ENCODE measurements around the gene SCYGR6. TPM values are rescaled to one million over a fixed set of nuclear protein-coding genes. Genes with fewer than 3 reads are reported as not detected.
"Not testable (repeated sequence)": the region's sequence is repeated elsewhere in the genome, so short reads cannot be mapped to it uniquely, and the experiment has no call there.

Gene SCYGR6
- total and polyA plus RNA-seq, 8 donors, result not detected

DNA sequence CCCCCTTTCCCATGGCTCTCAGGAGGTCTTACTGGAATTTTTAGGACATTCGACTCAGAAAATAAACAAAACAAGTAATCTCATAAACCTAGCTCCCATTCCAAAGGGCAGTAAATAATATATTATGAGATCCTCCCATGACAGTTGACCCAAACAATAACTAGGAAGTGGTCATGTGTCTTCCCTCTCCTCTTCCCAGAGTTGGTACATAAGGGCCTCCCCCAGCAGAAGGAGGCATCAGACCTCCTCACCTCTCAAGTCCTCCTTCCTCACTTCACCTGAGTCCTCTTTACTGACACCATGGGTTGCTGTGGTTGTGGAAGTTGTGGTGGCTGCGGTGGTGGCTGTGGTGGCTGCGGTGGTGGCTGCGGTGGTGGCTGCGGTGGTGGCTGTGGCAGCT, 3.5 kb upstream of the SCYGR6 start, which contains the start of gene SCYGR7:
Gene SCYGR7 (plus strand): TSS at position 301 of the 400 bp plus-strand sequence. CDS start 0 bp downstream, at position 301.
- intact Hi-C loops (cut with DNase I; ENCODE audit: low total_unique reads), result no loop called here
- Histone ChIP-seq H3K4me3 (no peak within 1 kb of the TSS), H3K27ac (no peak within 1 kb of the TSS), H3K27me3 (peaks cover 0 to 12% (median 0%) of the 10 kb centered on the region in 3 donors), H3K9me3 (no peaks in the 10 kb centered on the region), H3K36me3 (no peaks in the 10 kb centered on the region), H3K4me1 (no peaks in the 10 kb centered on the region)
- WGBS, 5 donors, result 29 to 94% (median 90%) methylated on average over 1 to 5 of the region's 5 CpGs
- DNase-seq, result no peak
- TF ChIP-seq EP300 (IDR thresholded peaks at IDR 0.05), result no peak
- TF ChIP-seq, protein P1, sequence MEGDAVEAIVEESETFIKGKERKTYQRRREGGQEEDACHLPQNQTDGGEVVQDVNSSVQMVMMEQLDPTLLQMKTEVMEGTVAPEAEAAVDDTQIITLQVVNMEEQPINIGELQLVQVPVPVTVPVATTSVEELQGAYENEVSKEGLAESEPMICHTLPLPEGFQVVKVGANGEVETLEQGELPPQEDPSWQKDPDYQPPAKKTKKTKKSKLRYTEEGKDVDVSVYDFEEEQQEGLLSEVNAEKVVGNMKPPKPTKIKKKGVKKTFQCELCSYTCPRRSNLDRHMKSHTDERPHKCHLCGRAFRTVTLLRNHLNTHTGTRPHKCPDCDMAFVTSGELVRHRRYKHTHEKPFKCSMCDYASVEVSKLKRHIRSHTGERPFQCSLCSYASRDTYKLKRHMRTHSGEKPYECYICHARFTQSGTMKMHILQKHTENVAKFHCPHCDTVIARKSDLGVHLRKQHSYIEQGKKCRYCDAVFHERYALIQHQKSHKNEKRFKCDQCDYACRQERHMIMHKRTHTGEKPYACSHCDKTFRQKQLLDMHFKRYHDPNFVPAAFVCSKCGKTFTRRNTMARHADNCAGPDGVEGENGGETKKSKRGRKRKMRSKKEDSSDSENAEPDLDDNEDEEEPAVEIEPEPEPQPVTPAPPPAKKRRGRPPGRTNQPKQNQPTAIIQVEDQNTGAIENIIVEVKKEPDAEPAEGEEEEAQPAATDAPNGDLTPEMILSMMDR (IDR thresholded peaks at IDR 0.05), result no peak

DNA sequence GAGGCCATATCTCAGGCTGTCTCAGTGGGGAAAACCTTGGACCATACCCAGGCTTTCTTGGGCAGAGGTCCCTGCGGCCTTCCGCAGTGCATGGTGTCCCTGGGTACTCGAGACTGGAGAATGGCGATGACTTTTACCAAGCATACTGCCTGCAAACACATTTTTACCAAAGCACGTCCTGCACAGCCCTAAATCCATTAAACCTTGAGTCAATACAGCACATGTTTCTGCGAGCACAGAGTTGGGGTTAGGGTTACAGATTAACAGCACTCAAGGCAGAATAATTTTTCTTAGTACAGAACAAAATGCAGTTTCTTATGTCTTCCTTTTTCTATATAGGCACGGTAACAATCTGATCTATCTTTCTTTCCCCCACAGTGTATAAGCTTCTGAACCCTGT, 1.7 kb downstream of the SCYGR6 start:
- 57 to 69% (median 60%) methylated on average over 6 to 7 of the region's 7 CpGs for WGBS, 5 donors
- H3K4me3 ChIP-seq; H3K27ac ChIP-seq; H3K36me3 ChIP-seq; H3K9me3 ChIP-seq; intact Hi-C loops (cut with DNase I; ENCODE audit: low total_unique reads): not testable (repeated sequence)
- peak in 1 of 2 donors; percentile 34 for DNase-seq
- Histone ChIP-seq H3K27me3 (peaks cover 0 to 12% (median 0%) of the 10 kb centered on the region in 3 donors), H3K4me1 (peaks cover 0 to 10% (median 7%) of the 10 kb centered on the region in 4 donors)

DNA sequence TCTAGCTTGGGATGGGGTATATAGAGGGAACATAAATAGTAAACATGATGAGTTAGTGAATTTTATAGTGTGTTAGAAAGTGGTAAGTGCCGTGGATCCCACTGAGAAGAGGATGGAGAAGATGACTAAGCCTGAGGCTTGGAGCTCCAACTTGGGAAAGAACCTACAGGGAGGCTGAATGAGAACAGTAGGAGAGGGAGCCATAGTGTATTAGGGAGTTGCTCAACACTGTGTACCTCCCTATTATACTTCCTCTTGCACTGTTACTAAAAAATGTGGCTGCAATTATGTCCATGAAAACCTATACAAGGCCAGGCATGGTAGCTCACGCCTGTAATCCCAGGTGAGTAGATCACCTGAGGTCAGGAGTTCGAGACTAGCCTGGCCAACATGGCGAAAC, 3.9 kb downstream of the SCYGR6 start:
- H3K9me3 ChIP-seq, result no peaks in the 10 kb centered on the region
- peaks cover 0 to 16% (median 13%) of the 10 kb centered on the region in 4 donors for H3K4me1 ChIP-seq

DNA sequence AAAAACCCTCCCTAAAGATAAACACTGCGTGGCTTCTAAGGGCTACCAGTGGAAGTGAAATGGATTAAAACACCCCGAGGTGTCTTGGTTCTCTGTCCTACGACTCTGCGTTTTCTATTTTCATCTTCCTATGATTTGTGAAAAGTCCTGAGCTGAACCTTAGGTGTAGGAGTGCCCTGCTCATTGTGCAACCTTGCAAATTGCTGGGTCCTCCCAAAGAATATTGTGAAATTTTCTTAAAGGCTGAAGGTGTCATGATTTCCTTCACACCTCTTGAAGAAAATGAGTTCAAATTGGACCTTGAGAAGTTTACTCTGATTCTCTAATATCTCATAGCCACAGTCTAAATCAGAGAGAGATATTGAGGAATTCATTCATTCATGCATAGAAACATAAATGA, 4.9 kb downstream of the SCYGR6 start:
- peaks cover 0 to 5% (median 0%) of the 10 kb centered on the region in 3 donors for H3K27me3 ChIP-seq
- no peak for DNase-seq
- no peaks in the 10 kb centered on the region for H3K9me3 ChIP-seq
- TF ChIP-seq EP300 (IDR thresholded peaks at IDR 0.05), result no peak
- TF ChIP-seq, protein P1 (IDR thresholded peaks at IDR 0.05), result no peak
- TF ChIP-seq POLR2A (IDR thresholded peaks at IDR 0.05), result no peak
- TF ChIP-seq POLR2AphosphoS5 (IDR thresholded peaks at IDR 0.05), result no peak
- H3K27ac ChIP-seq, result no peak overlapping the region
- no peak overlapping the region for H3K4me3 ChIP-seq
- peaks cover 0 to 16% (median 13%) of the 10 kb centered on the region in 4 donors for H3K4me1 ChIP-seq
- intact Hi-C loops (cut with DNase I; ENCODE audit: low total_unique reads), result no loop called here
- 86 to 93% (median 89%) methylated on average over 4 of the region's 4 CpGs for WGBS, 5 donors
- no peaks in the 10 kb centered on the region for H3K36me3 ChIP-seq

More for the DNA sequence above, 3.9 kb downstream of the SCYGR6 start:
- no peak for TF ChIP-seq POLR2A (IDR thresholded peaks at IDR 0.05)
- TF ChIP-seq EP300 (IDR thresholded peaks at IDR 0.05), result no peak
- TF ChIP-seq POLR2AphosphoS5 (IDR thresholded peaks at IDR 0.05), result no peak
- TF ChIP-seq, protein P1 (IDR thresholded peaks at IDR 0.05), result no peak
- intact Hi-C loops (cut with DNase I; ENCODE audit: low total_unique reads), result no loop called here
- no peak for DNase-seq
- 86 to 98% (median 94%) methylated on average over 4 of the region's 4 CpGs for WGBS, 5 donors
- H3K27ac ChIP-seq, result no peak overlapping the region
- H3K4me3 ChIP-seq, result no peak overlapping the region
- H3K27me3 ChIP-seq, result peaks cover 0 to 6% (median 0%) of the 10 kb centered on the region in 3 donors
- H3K36me3 ChIP-seq, result no peaks in the 10 kb centered on the region

All from stomach (tissue), 9 donors.